ENCODE data around the gene EGFL6. TPM values are rescaled to one million over a fixed set of nuclear protein-coding genes. Genes with fewer than 3 reads are reported as not detected.

Gene EGFL6
- polyA plus RNA-seq, 1 of the 3 experiments (the other 2 are of a cell fraction): 0.25 TPM

DNA sequence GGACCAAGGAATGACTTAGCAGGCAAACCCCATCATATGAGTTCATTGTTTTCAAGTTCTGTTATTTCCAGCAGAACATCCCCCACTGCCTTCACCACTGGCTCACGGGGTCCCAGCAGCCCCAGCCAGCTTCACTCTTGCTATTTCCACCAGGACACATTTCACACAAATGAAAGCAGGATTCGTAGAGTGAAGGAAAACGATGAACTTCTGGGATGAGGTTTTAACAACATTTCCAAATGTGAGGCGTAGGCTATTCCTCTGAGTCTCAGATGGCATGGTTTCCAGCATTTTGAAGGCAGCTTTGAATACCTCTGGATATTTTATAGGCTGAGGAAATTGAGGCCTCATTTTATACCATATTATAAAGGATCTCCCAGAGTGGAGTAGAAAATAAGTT, 32.9 kb upstream of the EGFL6 start:
- H3K9me3 ChIP-seq: no peaks in the 10 kb centered on the region
- WGBS (ENCODE audit: low lambda C conversion rate): 13% methylated on average over 4 of the region's 4 CpGs
- no peaks in the 10 kb centered on the region for H4K20me1 ChIP-seq (ENCODE audit: insufficient read depth)
- DNase-seq: no peak
- no peaks in the 10 kb centered on the region for H3K36me3 ChIP-seq (replicated peaks in 1 of 2; ENCODE audit: control insufficient read depth in 1 of 2, insufficient read depth in 2 of 2, low read length in 1 of 2)
- TF ChIP-seq SMC3 (IDR thresholded peaks at IDR 0.05; ENCODE audit: low read depth, low read length) (no peak), CTCF (IDR thresholded peaks at IDR 0.05) (no peak), TEAD4 (IDR thresholded peaks at IDR 0.05; ENCODE audit: borderline replicate concordance, insufficient read depth) (no peak), REST (IDR thresholded peaks at IDR 0.05; ENCODE audit: low read depth, low read length) (no peak), NRF1 (IDR thresholded peaks at IDR 0.05; ENCODE audit: low read depth, low read length) (no peak), POLR2AphosphoS5 (IDR thresholded peaks at IDR 0.05; ENCODE audit: low read depth, low read length) (no peak), TAF1 (IDR thresholded peaks at IDR 0.05; ENCODE audit: borderline replicate concordance, low read depth, low read length) (no peak), MEF2A (IDR thresholded peaks at IDR 0.05; ENCODE audit: borderline replicate concordance, low read depth) (no peak), USF2 (IDR thresholded peaks at IDR 0.05; ENCODE audit: borderline replicate concordance, low read depth, low read length) (no peak), SIN3A (IDR thresholded peaks at IDR 0.05; ENCODE audit: borderline replicate concordance, low read depth, low read length) (no peak), EP300 (IDR thresholded peaks at IDR 0.05; ENCODE audit: borderline replicate concordance in 1 of 2, low read depth in 1 of 2, low read length in 1 of 2) (no peak)
- TF ChIP-seq, protein P1, sequence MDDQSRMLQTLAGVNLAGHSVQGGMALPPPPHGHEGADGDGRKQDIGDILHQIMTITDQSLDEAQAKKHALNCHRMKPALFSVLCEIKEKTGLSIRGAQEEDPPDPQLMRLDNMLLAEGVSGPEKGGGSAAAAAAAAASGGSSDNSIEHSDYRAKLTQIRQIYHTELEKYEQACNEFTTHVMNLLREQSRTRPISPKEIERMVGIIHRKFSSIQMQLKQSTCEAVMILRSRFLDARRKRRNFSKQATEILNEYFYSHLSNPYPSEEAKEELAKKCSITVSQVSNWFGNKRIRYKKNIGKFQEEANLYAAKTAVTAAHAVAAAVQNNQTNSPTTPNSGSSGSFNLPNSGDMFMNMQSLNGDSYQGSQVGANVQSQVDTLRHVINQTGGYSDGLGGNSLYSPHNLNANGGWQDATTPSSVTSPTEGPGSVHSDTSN (IDR thresholded peaks at IDR 0.05): no peak
- TF ChIP-seq, protein P2, sequence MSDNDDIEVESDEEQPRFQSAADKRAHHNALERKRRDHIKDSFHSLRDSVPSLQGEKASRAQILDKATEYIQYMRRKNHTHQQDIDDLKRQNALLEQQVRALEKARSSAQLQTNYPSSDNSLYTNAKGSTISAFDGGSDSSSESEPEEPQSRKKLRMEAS (IDR thresholded peaks at IDR 0.05; ENCODE audit: low read depth): no peak
- no peaks in the 10 kb centered on the region for H3K4me1 ChIP-seq (ENCODE audit: control insufficient read depth in 1 of 2, insufficient read depth in 2 of 2, low read depth in 1 of 2, low read length in 1 of 2)
- H3K79me2 ChIP-seq (ENCODE audit: insufficient read depth): no peaks in the 10 kb centered on the region
- no peak overlapping the region for H2AFZ ChIP-seq (ENCODE audit: low read depth)
- H3F3A ChIP-seq (replicated peaks; ENCODE audit: insufficient read depth): no peaks in the 10 kb centered on the region
- POLR2A ChIA-PET: no interaction called here
- H3K9me2 ChIP-seq: no peaks in the 10 kb centered on the region
- CTCF ChIA-PET: no interaction called here
- H3K4me2 ChIP-seq: no peak overlapping the region
- H3K27me3 ChIP-seq (ENCODE audit: insufficient read depth): no peaks in the 10 kb centered on the region; the same call in 1 of the 2 replicates
- no peak overlapping the region for H3K4me3 ChIP-seq (ENCODE audit: low read depth in 2 of 2, low read length in 1 of 2)
- no peak overlapping the region for H3K27ac ChIP-seq (ENCODE audit: low read depth in 2 of 2, low read length in 1 of 2)
- no peak overlapping the region for H3K9ac ChIP-seq

Data from SK-N-SH (cell line).